ENCODE data around the gene GTF2F2.

GTF2F2 gene

DNA sequence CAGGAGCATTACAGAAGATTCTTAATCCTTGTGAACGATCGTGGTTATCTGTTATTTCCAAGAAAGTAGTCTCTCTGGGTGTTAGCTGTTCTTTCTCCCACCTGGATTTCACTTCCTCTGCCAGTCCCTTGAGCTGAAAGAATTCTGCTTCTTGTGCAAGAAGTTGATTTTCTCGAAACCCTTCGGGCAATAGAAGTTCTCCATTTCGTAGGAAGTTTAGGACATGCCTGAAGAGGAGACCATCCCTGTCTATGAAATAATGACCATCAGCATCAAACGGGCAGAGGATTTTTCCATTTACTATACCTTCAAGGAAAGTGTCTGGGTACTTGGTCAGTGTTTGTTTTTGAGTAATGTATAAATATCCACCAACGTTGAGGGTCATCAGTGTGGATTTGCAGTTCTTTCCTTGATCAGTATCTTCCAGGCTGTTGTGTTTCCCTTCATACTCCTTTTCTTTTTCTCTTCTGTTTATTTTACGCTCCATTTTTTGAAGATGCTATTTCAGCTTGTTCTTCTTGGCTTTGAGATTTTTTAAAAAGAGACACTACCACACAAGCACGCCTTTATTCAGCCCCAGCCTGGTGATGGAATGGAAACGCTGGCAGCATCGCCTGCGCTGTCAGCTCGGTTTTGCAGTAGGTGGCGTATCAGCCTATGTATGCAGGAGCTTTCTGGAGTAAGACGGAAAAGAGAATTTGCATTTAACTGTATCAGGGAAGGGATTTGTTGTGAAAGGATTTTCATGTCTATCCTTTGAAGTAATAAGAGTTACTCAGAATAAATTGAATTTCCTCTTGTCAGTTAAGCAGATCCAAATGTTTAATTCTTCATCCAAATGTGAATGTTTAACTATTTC is 74.0 kb downstream of the GTF2F2 start:
- H3K36me3 ChIP-seq = no peaks in the 10 kb centered on the region
- H3K4me3 ChIP-seq (ENCODE audit: low read depth, low read length) = no peak overlapping the region
- no peak for DNase-seq
- H3K27me3 ChIP-seq = no peaks in the 10 kb centered on the region
- TF ChIP-seq, protein P1, sequence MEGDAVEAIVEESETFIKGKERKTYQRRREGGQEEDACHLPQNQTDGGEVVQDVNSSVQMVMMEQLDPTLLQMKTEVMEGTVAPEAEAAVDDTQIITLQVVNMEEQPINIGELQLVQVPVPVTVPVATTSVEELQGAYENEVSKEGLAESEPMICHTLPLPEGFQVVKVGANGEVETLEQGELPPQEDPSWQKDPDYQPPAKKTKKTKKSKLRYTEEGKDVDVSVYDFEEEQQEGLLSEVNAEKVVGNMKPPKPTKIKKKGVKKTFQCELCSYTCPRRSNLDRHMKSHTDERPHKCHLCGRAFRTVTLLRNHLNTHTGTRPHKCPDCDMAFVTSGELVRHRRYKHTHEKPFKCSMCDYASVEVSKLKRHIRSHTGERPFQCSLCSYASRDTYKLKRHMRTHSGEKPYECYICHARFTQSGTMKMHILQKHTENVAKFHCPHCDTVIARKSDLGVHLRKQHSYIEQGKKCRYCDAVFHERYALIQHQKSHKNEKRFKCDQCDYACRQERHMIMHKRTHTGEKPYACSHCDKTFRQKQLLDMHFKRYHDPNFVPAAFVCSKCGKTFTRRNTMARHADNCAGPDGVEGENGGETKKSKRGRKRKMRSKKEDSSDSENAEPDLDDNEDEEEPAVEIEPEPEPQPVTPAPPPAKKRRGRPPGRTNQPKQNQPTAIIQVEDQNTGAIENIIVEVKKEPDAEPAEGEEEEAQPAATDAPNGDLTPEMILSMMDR (IDR thresholded peaks at IDR 0.05; ENCODE audit: low read depth, low read length) = peak; percentile 41
- peaks cover 5% of the 10 kb centered on the region; the same call in 1 of the 2 replicates for H3K4me1 ChIP-seq
- no peaks in the 10 kb centered on the region for H3K9me3 ChIP-seq

DNA sequence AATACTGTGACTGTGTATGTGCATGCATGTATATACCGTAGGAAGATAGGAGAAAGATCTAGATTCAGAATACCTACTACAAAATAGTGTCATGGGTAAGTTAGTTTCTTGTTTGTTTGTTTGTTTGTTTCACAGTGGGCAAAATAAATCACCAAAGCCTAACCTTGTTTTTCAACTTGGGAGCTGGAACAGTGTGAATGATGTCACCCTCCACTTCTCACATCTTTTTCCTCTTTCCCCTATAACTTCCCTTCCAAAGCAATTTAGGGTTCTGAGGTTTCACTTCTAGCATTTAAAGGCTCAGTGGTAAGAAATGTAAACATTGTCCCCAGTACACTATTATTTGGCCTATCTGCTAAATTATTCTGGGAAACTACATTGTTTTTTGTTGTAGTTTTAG is 75.1 kb downstream of the GTF2F2 start:
- no peaks in the 10 kb centered on the region for H3K36me3 ChIP-seq
- peaks cover 5% of the 10 kb centered on the region for H3K4me1 ChIP-seq
- TF ChIP-seq, protein P1 (IDR thresholded peaks at IDR 0.05; ENCODE audit: low read depth, low read length) = no peak
- no peak overlapping the region for H3K4me3 ChIP-seq (ENCODE audit: low read depth, low read length)
- H3K27me3 ChIP-seq = no peaks in the 10 kb centered on the region
- no peak for DNase-seq
- no peaks in the 10 kb centered on the region for H3K9me3 ChIP-seq

DNA sequence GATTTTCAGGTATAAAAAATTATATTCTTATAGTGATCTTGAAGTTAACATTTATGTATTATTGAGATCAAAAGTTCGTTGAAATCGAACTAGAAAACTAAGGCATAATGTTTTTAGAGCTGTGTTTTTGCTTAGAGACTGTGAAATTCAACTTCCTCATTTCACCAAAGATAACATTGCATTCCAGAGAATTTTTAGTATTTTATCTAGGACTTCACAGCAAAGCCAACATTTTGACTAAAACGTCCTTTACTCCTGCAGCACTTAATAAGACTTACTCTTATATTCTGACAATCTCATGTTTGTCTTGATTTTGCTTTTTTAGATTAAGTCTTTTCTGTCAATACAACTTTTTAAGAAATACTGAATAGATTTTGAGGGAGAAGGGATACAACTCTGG is 75.8 kb downstream of the GTF2F2 start:
- Histone ChIP-seq H3K36me3 (no peaks in the 10 kb centered on the region), H3K4me1 (peaks cover 5% of the 10 kb centered on the region), H3K4me3 (ENCODE audit: low read depth, low read length) (no peak overlapping the region), H3K27me3 (no peaks in the 10 kb centered on the region), H3K9me3 (no peaks in the 10 kb centered on the region)
- TF ChIP-seq, protein P1 (IDR thresholded peaks at IDR 0.05; ENCODE audit: low read depth, low read length) = no peak
- DNase-seq = no peak

DNA sequence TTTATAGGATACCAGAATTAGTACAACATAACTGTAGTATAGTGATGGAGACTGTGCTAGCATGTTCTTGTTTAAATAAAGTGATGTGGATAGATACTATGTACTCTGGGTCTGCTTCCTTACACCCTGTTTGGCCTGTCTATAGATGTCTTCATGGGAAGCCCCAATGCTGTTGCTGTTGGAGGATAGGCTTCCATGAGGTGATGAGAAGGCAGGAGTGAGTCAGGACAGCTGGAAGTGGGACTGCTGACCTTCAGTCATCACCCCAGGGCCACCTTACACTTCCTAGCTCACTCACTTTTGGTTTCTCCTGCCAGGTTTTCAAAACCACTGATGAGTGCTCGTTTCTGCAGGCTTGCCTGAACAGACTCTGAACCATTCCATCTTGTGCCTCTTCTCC is 76.3 kb downstream of the GTF2F2 start:
- no peak overlapping the region for H3K4me3 ChIP-seq (ENCODE audit: low read depth, low read length)
- TF ChIP-seq, protein P1 (IDR thresholded peaks at IDR 0.05; ENCODE audit: low read depth, low read length) = no peak
- DNase-seq = no peak
- no peaks in the 10 kb centered on the region for H3K9me3 ChIP-seq
- peaks cover 5% of the 10 kb centered on the region for H3K4me1 ChIP-seq
- no peaks in the 10 kb centered on the region for H3K36me3 ChIP-seq
- H3K27me3 ChIP-seq = no peaks in the 10 kb centered on the region

DNA sequence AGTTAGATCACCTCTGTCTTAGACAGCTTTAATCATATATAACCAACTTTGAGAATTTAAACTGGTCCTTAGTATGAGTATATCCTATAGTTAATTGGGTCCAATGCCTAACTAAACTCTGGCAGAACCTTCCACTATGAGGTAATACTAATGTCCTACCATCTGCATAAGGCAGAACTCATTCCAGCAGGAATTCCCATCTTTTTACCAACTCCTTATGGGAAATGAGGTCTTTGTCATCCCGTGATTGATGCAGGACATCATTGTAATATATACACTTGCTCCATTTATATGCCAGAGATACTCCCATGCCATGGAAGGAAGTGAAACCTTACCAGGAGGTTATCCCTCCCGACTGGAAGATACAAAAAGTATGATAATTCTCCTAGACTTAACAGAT is 77.7 kb downstream of the GTF2F2 start:
- TF ChIP-seq, protein P1 (IDR thresholded peaks at IDR 0.05; ENCODE audit: low read depth, low read length) = no peak
- Histone ChIP-seq H3K4me3 (ENCODE audit: low read depth, low read length) (no peak overlapping the region), H3K27me3 (no peaks in the 10 kb centered on the region), H3K4me1 (peaks cover 5% of the 10 kb centered on the region), H3K36me3 (no peaks in the 10 kb centered on the region), H3K9me3 (no peaks in the 10 kb centered on the region)
- no peak for DNase-seq

DNA sequence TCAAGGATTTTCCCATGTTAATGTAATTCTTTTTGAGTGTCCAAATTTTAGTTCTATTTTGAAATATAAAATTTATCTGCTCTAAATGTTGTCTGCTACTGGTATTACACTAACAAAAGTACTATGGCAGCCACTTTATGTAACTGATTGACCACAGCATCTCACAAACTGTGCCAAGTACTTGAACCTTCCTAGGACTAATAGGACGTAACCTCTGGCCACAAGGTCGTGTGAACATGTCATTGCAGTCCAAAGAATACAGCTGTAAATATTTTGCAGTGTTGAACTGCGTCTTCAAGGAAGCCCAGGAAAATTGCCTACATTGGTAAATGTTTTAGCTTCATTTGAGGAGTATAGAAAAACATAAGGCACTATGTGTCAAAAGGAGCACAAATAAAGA is 78.6 kb downstream of the GTF2F2 start:
- Histone ChIP-seq H3K27me3 (no peaks in the 10 kb centered on the region), H3K4me1 (peaks cover 5% of the 10 kb centered on the region), H3K9me3 (no peaks in the 10 kb centered on the region), H3K4me3 (ENCODE audit: low read depth, low read length) (no peak overlapping the region), H3K36me3 (no peaks in the 10 kb centered on the region)
- TF ChIP-seq, protein P1 (IDR thresholded peaks at IDR 0.05; ENCODE audit: low read depth, low read length) = no peak
- DNase-seq = no peak

Measured in BE2C (cell line).